Fibroblast of villous mesenchyme (primary cell): Measurements from ENCODE around the gene ORC4. TPM values are rescaled to one million over a fixed set of nuclear protein-coding genes. Genes with fewer than 3 reads are reported as not detected.
"Not testable (repeated sequence)": the region's sequence is repeated elsewhere in the genome, so short reads cannot be mapped to it uniquely, and the experiment has no call there.

Experiments
- DNase-seq: peaks from one replicate; pipeline ENCODE4 v3.0.0-alpha.2; 2010; ENCODE audit warnings: low read depth
- H3K4me3 ChIP-seq: 2 replicates; pipeline ENCODE4 v1.5.1; 2011; ENCODE audit warnings: low read depth, mild to moderate bottlenecking, low read length
- total RNA-seq: library from RNA; depleted of rRNA; stranded (reverse); fragments of >200 nt; gene quantifications from 2 replicates; pipeline ENCODE4 v1.2.3, GENCODE V29; 2012
- TF ChIP-seq, protein P1 (sequence below): IDR thresholded peaks from 2 replicates; pipeline ENCODE4 v1.5.1; 2012; ENCODE audit warnings: low read depth, mild to moderate bottlenecking, low read length; ENCODE audit not compliant: insufficient read depth

Gene ORC4
- total RNA-seq, 1 donor, result 40.6 TPM

DNA sequence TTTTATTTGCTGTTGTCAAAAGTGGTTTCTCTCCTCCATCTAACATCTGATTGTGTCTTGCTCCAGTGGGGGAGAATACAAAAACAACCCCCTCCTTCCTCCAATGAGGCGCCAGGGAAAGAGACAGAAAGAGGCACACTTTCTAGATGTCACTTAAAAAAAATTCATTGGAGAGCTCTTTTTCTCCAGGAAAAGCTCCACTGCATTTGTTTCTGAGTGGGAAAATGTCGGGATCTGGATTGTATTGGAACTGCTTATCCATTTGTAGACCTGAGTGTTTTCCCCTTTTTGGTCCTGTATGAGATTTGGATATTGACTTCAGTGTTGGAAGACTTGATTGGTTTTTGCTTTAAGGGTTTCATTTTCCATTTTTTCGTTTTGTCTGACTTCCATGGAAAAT lies 1.3 kb upstream of the ORC4 start:
- peak; percentile 8 for DNase-seq
- TF ChIP-seq, protein P1, sequence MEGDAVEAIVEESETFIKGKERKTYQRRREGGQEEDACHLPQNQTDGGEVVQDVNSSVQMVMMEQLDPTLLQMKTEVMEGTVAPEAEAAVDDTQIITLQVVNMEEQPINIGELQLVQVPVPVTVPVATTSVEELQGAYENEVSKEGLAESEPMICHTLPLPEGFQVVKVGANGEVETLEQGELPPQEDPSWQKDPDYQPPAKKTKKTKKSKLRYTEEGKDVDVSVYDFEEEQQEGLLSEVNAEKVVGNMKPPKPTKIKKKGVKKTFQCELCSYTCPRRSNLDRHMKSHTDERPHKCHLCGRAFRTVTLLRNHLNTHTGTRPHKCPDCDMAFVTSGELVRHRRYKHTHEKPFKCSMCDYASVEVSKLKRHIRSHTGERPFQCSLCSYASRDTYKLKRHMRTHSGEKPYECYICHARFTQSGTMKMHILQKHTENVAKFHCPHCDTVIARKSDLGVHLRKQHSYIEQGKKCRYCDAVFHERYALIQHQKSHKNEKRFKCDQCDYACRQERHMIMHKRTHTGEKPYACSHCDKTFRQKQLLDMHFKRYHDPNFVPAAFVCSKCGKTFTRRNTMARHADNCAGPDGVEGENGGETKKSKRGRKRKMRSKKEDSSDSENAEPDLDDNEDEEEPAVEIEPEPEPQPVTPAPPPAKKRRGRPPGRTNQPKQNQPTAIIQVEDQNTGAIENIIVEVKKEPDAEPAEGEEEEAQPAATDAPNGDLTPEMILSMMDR, result no peak
- H3K4me3 ChIP-seq, result peak overlapping the region; percentile 99

DNA sequence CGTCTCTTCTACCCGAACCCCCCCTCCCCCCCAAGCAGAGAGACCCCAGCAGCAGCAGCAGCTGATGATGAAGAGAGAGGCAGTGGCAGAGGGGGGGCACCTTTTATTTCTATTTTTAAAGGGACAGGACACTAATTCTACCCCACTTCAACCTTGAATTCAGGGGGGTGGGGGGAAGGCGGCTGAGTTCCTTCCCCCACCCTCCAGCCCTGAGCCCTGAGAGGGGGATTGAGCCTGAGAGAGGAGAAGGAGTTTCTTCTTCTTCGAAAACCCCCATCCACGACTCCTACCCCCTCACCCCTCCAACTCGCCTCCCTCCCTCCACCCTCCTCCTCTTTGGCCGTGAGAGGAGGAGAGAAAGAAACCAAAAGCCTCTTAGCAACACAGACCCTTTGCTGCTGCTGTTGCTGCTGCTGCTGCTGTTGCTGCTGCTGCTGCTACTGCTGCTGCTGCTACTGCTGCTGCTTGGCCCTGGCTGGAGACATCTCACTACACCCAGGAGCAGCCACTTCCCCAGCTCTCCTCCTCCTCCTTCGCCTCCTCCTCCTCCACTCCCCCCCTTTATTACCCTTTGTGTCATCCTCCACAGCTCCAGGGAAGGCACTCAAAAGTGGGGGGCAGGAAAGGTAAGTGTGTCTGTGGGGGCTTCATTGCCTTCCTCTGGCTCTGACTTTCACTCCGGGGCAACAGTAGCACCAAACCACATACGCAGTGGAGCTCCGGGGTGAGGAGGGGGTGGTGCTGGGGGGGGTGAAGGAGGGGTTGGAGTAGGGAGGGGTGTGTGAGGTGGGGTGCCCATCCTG lies 723 bp upstream of the ORC4 start, which contains the start of gene MBD5:
Gene MBD5 (plus strand): TSS at position 33 of the 803 bp plus-strand sequence.
- TF ChIP-seq, protein P1, result no peak
- peak within 1 kb of the TSS; percentile 99 for H3K4me3 ChIP-seq
- peak; percentile 70 for DNase-seq

DNA sequence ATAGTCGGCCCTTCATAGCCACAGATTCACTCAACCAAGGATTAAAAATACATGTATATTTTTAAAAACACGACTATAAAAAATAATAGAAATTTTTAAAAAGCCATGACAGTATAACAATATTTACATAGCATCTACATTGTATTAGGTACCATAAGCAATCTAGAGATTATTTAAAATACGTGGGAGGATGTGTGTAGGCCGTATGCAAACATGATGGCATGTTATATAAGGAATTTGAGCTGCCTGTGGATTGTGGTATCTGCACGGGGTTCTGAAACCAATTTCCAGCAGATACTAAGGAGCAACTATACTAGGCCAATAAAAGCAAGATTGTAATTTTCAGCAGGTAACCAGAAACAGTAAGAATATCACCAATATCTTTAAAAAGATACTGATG lies 5.9 kb downstream of the ORC4 start:
- TF ChIP-seq, protein P1, result no peak

DNA sequence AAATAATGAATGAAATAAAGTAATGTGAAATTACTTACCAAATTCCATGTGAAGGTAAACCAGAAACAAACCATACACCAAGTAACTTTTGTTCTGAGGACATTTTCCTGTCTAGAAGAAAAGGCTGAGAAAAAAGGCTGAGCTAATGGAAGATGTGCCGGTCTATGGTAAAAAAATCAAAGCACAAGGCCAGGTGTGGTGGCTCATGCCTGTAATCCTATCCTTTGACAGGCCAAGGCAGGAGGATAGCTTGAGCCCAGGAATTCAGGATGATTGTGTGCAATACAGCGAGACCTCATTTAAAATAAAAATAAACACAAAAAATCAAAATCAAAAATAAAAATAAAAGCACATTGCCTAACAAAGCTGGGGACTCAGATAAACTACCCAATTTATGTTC lies 6.7 kb downstream of the ORC4 start:
- TF ChIP-seq, protein P1, result no peak
- DNase-seq, result no peak
- no peak overlapping the region for H3K4me3 ChIP-seq

More for the DNA sequence above, 5.9 kb downstream of the ORC4 start:
- DNase-seq, result no peak
- H3K4me3 ChIP-seq, result no peak overlapping the region

DNA sequence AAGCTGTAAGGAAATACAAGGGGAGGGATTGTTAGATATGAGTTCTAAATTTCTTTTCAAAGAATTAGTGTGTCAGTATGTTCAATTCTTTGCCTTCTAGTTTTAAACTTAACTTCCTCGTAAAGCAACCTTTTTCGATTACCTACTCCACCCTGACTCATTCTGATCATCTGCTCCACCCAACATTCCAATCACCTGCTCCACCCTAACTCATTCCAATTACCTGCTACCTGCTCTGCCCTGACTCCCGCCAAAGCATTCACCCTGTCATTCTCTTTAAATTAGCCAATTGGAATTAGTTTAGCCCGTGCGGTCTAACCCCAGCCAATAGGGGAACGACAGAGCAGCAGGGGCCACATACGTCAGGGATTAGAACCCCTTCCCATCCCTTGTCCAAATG lies 12.1 kb downstream of the ORC4 start:
- not testable (repeated sequence) for H3K4me3 ChIP-seq, DNase-seq

DNA sequence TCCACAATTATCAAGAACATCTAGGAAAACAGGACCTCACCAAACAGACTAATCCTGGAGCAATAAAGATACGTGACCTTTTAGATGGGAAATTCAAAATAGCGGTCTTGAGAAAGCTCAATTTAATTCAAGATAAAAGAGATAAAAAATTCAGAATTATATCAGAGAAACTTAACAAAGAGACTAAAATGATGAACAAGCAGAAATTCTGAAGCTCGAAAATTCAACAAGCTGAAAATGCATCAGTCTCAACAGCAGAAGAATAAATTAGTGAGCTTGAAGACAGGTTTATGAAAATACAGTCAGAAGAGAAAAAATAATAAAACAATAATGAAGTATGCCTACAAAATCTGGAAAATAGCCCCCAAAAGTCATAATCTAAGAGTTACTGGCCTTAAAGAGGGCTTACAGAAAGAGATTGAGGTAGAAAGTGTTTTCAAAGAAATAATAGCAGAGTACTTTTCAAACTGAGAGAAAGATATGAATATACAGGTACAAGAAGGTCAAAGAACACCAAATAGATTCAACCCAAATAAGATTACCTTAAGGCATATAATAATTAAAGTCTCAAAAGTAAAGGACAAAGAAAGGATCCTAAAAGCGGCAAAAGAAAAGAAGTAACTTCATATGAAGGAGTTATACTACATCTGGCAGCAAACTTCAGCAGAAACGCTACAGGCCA lies 13.2 kb downstream of the ORC4 start:
- no peak overlapping the region for H3K4me3 ChIP-seq
- TF ChIP-seq, protein P1, result no peak
- no peak for DNase-seq

DNA sequence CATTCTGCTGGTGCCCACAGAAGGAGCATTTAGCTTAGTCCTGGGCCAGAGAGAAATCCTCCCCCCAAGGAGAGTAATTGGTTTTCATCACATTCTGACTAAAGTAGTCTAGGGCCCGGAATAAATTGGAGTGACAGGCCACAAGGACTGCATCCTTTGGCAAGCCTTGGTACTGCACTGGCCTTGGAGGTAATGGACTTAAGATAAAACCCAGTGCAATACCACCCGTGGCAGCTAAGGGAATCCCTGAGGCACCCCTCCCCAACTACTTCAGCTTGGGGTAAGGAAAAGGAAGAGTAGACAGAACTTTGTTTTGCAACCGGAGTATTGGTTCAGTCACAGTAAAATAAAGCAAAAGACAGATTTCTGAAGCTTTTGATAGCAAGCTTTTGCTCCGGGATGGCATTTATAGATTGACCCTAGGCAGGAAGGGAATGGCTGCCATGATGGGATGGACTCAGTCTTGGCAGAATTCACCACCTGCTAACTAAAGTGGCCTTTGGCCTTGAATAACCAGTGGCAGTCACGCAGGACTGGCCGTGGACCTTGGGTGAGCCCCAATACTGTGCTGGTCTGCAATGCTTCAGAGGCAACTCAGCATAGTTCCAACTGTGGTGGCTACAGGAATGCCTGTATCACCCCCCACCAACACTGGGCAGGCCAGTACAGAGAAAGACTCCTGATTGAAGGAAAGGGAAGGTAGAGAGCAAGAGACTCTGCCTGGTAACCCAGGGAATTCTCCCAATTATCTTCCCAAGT lies 14.1 kb downstream of the ORC4 start:
- H3K4me3 ChIP-seq, result no peak overlapping the region
- TF ChIP-seq, protein P1, result no peak
- no peak for DNase-seq

DNA sequence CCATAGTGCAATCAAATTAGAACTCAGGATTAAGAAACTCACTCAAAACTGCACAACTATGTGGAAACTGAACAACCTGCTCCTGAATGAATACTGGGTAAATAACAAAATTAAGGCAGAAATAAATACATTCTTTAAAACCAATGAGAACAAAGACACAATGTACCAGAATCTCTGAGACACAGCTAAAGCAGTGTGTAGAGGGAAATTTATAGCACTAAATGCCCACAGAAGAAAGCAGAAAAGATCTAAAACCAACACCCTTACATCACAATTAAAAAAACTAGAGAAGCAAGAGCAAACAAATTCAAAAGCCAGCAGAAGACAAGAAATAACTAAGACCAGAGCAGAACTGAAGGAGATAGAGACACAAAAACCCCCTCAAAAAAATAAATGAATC lies 18.1 kb downstream of the ORC4 start:
- not testable (repeated sequence) for DNase-seq, H3K4me3 ChIP-seq
